IPS-NIHi7 (cell line): Measurements from ENCODE around the gene HEXD.

ENCODE experiments used
- DNase-seq: peaks from one replicate; pipeline ENCODE4 v3.0.0; 2012; ENCODE audit warnings: mixed read lengths; ENCODE audit errors: extremely low spot score

The HEXD gene

GRCh38 chr17:82415336-82415735, 2.8 kb upstream of the HEXD start:
- DNase-seq: no peak

DNA sequence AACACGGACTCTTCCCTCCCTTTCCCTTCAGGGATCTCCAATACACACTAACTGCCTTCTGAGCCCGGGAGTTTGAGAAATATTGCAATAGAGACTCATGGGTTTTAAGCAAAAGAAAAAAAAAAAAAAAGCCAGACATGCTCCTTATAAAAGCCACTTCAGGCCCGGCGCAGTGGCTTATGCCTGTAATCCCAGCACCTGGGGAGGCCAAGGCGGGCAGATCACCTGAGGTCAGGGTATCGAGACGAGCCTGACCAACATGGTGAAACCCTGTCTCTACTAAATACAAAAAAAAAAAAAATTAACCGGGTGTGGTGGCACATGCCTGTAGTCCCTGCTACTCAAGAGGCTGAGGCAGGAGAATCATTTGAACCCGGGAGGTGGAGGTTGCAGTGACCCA, 2.4 kb upstream of the HEXD start:
- DNase-seq: no peak

DNA sequence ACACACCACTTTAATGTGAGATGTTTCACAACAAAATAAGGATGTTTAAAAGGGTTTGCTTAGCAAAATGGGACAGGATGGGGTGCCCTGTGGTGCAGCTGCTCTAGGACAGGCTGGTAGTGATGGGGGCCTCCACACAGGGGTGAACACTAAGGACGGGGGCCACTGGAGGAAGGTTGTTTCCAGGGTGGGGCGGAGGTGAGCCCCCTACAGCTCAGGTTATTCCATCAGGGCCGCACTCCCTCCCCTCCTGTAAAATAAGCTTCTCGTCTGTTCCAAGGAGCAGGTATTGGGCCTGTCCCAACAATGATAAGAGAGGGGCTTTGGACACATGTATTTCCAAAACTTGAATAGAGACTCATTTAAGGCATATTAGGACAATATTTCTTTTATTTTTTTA, 1.9 kb upstream of the HEXD start:
- no peak for DNase-seq

DNA sequence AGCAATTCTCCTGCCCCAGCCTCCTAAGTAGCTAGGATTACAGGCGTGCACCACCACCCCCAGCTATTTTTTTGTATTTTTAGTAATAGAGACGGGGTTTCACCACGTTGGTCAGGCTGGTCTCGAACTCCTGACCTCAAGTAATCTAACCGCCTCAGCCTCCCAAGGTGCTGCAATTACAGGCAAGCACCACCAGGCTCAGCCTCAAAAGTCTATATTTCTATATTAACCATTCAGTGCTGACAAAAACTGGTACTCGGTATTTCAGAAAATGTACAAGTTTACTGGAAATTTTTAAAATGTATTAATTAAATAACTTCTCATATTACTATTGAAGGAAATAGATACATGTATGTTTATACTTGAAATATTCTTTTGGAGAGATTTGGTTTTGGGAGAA, 1.4 kb upstream of the HEXD start:
- no peak for DNase-seq

DNA sequence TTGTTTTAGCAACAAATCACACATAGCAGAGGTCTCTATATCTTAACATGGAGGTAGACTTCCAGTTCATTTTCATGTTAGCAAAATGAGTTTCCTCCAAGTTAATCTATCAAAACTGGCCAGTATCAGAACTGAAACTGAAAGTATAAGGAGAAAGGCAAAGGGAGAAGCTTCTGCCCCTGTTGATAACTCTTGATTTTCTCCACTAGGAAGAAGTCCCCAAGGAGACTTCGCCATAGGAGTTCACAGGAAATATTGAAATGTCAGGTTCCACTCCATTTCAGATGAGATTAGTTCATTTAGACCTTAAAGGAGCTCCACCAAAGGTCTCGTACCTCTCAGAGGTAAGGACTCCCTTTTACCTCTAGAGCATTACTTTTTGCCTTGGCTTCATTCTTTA, 1.4 kb downstream of the HEXD start:
- no peak for DNase-seq

- DNase-seq: peak; percentile 67
Measured at GRCh38 chr17:82424001-82424862, 6.1 kb downstream of the HEXD start.

GRCh38 chr17:82424863-82425159, 6.7 kb downstream of the HEXD start:
- no peak for DNase-seq

DNA sequence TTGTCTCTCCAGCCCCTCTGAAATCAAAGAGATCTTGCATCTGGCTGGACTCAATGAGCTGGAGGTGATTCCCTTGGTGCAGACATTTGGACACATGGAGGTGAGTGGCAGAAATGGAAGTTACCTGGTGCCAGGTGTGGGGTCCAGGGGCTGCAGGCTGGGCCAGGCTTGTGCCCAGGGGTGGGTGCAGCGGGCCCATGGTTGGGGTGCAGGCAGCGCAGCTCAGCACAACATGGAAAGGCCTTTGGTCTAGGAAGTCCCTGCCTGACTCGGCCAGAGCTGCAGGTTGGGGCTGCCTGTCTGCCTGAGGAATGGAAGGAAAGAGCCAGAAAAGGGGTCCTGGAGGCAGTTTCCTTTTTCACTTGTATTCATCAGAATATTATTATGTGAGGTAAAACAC, 10.4 kb downstream of the HEXD start:
- DNase-seq: no peak

DNA sequence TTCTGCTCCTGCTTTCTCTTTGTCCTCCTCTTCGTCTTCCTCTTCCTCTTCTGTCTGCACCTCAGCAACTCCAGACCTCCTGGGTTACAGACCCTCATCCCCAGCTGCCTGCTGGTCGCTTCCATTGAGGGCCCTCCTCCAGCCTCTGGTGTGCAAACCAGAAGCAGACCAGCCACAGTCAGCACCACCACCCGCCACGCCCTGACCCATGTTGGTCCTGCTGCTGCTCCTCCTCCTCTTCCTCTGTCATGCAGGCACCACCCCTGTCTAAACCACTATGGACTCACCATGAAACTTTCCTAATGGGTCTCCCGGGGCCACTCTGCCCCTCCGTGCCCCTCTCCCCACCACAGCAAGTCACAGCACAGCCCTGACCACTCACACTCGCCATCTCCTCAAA, 11.7 kb downstream of the HEXD start:
- DNase-seq: no peak

- DNase-seq: no peak
Measured at GRCh38 chr17:82432017-82432416, 13.9 kb downstream of the HEXD start.

- DNase-seq: no peak
Measured at GRCh38 chr17:82433560-82434215, 15.5 kb downstream of the HEXD start.

DNA sequence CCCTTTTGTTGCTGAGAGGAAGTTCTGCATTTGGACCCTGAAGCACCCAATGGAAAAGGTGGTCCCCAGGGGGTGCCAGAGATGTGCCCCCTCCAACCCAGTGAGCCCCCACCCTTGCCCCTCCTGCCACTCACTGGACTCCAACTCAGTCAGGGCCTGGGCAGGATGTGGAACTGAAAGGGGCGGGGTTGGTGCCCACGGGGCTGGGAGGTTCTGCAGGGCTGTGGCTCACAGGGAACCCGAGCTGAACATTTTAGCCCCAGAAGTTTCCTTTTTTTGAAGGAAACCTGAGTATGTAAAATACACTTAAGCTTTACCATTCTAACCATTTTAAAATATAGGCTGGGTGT, 16.0 kb downstream of the HEXD start:
- DNase-seq: no peak

- no peak for DNase-seq
Measured at GRCh38 chr17:82435103-82435502, 17.0 kb downstream of the HEXD start.

DNA sequence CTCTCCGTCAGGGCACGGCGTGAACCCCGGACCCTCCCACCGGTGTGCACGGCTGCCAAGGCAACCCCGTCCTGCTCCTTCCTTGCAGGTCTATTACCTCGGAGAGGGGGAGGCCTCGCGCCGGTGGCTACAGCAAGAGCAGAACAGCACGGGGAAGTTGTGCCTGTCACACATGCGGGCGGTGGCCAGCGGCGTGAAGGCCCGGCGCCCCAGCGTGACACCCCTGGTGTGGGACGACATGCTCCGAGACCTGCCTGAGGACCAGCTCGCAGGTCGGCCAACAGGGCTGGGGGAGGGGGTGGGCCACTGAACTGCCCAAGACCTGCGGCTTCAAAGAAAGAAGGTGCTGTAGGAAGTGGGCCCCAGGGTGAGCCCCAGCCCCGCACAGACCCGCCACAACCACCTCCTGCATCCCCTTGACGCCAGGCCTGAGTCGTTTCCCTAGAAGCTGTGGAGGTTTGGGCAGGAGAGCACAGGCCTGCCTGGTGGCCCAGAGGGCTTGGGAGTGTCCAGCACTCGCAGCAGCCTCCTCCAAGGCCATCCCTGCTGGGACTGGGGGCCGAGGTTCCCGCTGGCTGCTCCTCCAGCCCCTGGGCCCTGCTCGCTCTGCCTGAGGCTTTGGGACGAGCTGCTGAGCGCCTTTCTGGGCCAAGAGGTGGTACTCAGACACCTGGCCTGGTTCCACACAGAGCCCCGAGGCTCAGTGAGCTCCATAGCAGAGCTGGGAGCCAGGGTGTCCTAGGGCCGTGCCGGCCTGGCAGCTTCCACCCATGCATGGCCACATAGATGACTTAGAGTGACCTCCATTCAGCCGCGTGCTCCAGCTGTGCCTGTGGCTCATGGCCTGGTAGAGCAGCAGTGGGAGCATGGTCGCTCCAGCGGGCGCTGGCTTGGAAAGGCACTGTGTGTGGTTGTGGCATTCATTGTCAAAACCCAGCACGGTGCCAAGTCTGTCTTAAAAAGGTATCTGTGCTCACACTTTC, 17.7 kb downstream of the HEXD start:
- DNase-seq: no peak

- no peak for DNase-seq
Measured at GRCh38 chr17:82436601-82437324, 18.6 kb downstream of the HEXD start.

DNA sequence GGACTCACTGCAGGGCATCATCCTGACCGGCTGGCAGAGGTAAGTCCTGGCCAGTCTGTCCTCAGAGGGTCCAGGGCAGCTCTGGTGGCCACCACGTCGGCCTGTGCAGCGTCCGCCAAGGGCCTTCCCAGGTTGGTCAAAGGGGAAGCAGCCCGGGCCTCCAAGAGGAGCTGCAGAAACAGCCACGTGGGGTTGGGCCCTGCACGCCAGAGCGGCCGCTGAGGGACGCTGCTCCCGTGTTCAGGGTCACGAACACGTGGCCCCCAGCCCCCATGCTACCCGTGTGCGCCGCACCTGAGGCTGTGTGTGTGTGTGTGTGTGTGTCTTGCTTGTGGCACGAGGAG, 19.1 kb downstream of the HEXD start:
- DNase-seq: no peak

DNA sequence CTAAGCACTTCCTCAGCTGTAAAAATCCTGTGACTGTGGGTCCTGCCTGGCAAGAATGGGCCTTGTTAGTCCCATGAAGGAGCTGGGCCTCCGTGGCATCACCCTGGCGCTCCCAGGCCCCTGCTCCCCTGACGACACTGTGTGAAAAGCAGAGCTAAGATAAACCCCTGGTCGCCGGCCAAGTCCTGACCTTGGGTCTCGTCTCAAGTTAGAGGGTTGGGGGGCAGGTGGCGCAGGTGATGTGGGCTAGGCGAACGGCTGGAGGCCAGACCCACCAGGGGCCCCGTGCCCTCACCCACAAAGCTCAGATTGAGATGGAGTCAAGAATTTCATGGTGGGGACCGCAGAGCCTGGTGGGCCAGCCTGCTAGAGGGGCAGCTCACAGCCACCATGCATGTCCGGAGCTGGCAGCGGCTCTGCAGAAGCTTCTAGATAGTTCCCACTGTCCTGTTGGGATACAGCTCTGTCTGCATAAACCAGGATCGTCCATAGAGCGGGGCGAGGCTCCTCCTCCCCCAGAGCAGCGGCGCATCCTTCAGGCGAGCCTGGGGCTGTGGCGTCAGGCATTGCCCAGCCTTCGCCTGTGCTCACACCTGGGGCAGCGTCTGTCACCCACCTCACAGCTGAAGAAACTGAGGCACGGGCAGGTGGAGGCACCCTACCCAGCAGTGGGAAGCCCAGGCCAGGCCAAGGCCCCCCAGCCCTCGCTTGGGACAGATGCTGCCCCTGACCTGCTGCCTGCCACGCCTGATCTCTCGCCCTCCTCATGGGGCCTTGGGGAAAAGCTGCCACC, 20.4 kb downstream of the HEXD start:
- DNase-seq: no peak

GRCh38 chr17:82439194-82439828, 21.2 kb downstream of the HEXD start:
- DNase-seq: no peak

- no peak for DNase-seq
Measured at GRCh38 chr17:82439829-82440365, 21.8 kb downstream of the HEXD start.

DNA sequence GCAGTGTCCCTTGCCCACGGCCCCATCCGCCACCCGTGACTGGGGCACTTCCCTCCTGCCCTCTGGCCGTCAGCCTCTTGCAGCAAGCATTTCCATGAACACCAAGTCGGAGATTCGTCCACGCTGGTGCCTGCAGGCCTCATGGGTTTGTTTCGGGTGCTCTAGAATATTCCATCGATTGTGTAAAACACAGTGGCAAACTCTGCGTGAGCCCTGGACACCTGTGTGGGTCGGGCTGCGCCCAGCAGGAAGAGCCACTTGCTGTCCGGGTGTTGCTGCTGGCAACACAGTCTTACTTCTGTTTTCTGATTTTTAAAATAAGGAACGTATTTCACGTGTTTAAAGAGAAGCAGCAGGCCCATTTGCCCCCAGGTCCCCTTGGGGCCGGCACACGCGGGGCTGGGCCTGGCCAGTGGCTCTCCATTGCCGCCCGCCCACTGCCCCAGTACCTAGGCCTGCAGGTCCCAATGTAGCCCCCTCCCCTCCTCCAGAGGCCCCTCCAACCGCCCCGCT, 22.4 kb downstream of the HEXD start:
- DNase-seq: no peak
